Measurements from ENCODE around the gene GRIN3B.

The GRIN3B gene

GRCh38 chr19:1052349-1052975 lies 52.2 kb downstream of the GRIN3B start:
- TF ChIP-seq TAF1 (IDR thresholded peaks at IDR 0.05; ENCODE audit: borderline replicate concordance, insufficient read depth, low read length) (no peak), SIN3A (IDR thresholded peaks at IDR 0.05; ENCODE audit: borderline replicate concordance, insufficient read depth, low read length) (no peak), FOXP2 (optimal IDR thresholded peaks at IDR 0.05; ENCODE audit: borderline replicate concordance, extremely low read depth, extremely low read length, insufficient read depth) (no peak), POLR2AphosphoS5 (IDR thresholded peaks at IDR 0.05; ENCODE audit: low read depth, low read length) (no peak), REST (IDR thresholded peaks at IDR 0.05; ENCODE audit: insufficient read depth in 1 of 2, low read depth in 2 of 2, low read length in 2 of 2) (no peak)

- TF ChIP-seq TAF1 (IDR thresholded peaks at IDR 0.05; ENCODE audit: borderline replicate concordance, insufficient read depth, low read length) (no peak), REST (IDR thresholded peaks at IDR 0.05; ENCODE audit: insufficient read depth in 1 of 2, low read depth in 2 of 2, low read length in 2 of 2) (no peak), SIN3A (IDR thresholded peaks at IDR 0.05; ENCODE audit: borderline replicate concordance, insufficient read depth, low read length) (no peak), FOXP2 (optimal IDR thresholded peaks at IDR 0.05; ENCODE audit: borderline replicate concordance, extremely low read depth, extremely low read length, insufficient read depth) (no peak), POLR2AphosphoS5 (IDR thresholded peaks at IDR 0.05; ENCODE audit: low read depth, low read length) (no peak)
These were observed 53.2 kb downstream of the GRIN3B start for GRCh38 chr19:1053176-1054101.

GRCh38 chr19:1054102-1055027 lies 54.1 kb downstream of the GRIN3B start:
- TF ChIP-seq TAF1 (IDR thresholded peaks at IDR 0.05; ENCODE audit: borderline replicate concordance, insufficient read depth, low read length), result no peak
- no peak for TF ChIP-seq POLR2AphosphoS5 (IDR thresholded peaks at IDR 0.05; ENCODE audit: low read depth, low read length)
- no peak for TF ChIP-seq FOXP2 (optimal IDR thresholded peaks at IDR 0.05; ENCODE audit: borderline replicate concordance, extremely low read depth, extremely low read length, insufficient read depth)
- TF ChIP-seq SIN3A (IDR thresholded peaks at IDR 0.05; ENCODE audit: borderline replicate concordance, insufficient read depth, low read length), result no peak

GRCh38 chr19:1055028-1055425 lies 54.8 kb downstream of the GRIN3B start:
- no peak for TF ChIP-seq FOXP2 (optimal IDR thresholded peaks at IDR 0.05; ENCODE audit: borderline replicate concordance, extremely low read depth, extremely low read length, insufficient read depth)
- TF ChIP-seq SIN3A (IDR thresholded peaks at IDR 0.05; ENCODE audit: borderline replicate concordance, insufficient read depth, low read length), result no peak
- no peak for TF ChIP-seq REST (IDR thresholded peaks at IDR 0.05; ENCODE audit: insufficient read depth in 1 of 2, low read depth in 2 of 2, low read length in 2 of 2)
- TF ChIP-seq POLR2AphosphoS5 (IDR thresholded peaks at IDR 0.05; ENCODE audit: low read depth, low read length), result no peak
- TF ChIP-seq TAF1 (IDR thresholded peaks at IDR 0.05; ENCODE audit: borderline replicate concordance, insufficient read depth, low read length), result no peak
